Measurements from ENCODE around the gene SUCLG2.
"Not testable (repeated sequence)": the region's sequence is repeated elsewhere in the genome, so short reads cannot be mapped to it uniquely, and the experiment has no call there.

SUCLG2 gene

DNA sequence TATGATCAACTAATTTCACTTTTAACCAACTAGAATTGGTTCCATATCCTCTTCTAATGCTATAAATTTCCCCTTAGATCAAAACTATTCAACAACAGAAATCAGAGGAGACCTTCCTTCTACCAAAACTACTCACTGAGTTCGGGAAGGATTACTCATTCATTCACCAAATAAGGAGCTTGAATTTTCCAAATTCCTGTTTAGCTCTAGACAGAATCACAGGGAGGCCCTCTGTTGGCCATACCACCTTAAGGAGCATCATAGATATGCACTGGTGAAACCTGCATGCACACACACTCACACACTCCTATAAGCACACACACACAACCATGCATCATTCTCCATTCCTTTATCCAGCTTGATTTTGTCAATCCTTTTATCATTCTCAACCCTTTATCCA lies 49.0 kb downstream of the SUCLG2 start:
- peak; percentile 77 for DNase-seq

DNA sequence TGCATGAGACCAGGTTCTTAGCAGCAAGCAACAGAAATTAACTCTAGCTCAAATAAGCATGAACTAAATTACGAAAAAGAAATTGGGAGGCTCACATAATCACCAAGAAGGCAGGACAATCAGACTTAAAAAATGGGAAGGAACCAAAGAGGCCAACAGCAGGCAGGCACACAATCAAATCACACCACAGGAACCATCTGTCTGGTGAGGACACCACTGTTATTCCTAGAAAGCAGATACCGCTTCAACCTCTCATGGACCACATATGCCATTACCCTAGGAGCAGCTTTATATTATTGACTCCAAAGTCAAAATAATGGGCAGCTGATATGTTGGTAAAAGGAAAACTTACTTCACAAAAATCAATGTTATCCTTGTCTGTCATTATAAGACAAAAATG lies 51.6 kb downstream of the SUCLG2 start:
- no peak for DNase-seq

DNA sequence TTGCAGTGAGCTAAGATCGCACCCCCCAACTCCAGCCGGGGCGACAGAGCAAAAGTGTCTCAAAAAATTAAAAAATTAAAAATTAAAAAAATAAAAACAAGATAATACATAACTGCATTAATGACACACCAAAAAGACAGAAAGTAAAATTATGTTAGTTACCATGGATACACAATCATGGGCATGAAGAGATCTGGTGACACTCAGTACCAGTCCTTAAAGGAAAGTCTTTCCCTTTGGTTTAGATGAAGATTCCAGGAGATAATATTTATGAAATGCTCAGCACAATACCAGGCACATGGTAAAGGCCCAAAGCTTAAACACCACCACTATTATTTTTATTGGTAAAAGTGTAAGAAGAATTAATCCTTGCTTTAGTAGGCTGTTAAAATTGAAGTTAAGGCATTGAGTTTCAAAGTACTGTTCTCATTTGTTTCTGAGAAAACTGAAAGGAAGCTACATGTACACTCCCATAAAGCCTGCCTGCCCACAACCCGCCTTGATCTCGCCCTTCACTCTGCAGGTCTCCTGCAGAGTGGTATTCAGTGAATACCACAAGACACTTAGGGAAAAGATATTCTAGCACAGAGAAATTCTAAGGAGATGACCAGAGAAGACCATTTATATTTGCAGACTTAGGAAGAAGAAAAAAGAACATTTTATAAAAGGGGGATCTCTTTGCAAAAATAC lies 52.3 kb downstream of the SUCLG2 start:
- no peak for DNase-seq

DNA sequence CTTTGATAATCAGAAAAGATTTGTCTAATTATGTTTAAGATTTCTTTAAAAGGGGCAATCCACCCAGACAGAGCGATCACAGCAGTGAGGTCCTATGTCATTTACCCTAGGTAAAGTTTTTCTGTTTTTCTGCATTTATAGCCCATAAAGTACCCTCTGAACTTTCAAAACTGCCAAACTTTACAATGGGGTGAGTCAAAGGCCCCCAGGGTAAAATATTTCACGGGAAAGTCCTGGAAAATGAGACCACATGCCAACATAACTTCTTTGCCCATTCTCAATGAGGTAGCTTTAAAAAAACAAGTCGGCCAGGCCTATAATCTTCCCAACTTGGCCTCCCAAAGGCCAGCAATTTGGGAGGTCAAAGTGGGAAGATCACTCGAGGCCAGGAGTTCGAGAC lies 53.0 kb downstream of the SUCLG2 start:
- peak; percentile 70 for DNase-seq

DNA sequence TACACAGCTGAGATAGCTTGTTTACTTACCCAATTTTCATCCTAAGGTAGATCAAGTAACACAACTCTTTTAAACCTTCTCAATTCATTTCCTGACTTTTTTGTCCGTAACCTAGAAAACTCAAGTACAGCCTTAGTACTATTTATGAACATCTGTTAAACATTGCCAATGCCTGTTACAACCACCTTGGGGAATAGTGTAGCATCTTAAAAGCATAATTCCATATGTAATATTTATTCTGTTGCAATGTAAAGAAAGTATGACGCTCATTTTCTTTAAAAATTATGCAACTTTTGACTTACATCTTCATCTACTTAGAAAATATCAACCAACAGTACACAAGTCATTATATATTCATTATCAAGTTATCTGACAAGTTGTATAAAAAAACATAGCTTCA lies 54.6 kb downstream of the SUCLG2 start:
- no peak for DNase-seq

DNA sequence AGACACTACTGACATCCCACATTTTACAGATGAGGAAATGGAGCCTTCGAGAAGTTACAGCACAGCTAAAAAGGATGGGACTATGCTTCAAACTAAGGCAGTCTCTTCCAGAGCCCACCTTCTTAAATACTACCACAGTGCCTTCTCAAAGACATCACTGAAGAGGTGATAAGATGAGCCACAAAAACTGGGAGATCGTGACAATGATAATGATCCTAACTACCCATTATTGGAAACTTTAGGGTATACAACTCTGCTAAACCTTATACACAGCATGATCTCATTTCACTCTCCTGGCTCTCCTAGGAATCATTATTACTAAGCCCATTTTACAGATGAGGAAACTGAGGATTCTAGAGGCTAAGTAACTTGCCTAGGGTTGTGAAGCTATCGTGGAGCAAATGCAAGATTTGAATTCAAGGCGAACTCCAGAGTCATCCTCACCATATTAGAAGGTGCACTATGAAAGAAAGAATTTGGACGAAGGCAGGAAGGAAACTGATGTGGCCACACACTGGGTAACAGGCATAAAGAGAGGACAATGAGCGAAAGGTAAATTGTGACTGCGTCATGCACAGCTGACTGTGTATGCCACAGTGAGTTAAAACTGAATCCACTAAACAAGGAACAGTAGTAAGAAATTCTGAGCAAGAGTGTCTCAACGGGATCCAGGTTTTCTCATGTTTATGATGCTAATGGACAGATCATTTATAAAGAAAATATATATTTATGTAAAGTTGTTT lies 55.4 kb downstream of the SUCLG2 start:
- DNase-seq, result no peak

DNA sequence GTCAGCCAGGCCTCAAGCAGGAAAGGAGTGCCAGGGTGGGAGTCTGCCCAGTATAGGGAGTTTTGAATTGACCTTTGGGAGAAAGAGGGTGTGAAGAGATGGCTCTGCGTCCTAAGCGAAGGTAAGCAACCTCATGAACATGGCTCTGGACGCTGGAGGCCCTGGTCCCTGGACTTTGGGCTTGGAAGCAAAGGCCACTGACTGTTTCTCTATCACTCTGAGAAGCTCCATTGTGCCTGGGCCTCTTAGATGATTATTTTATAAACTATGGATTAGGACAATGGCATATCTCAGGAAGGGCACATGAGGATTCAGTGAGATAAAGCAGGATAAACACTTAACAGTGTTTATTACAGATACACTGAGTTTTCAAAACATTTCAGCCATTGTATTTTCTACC lies 59.0 kb downstream of the SUCLG2 start:
- no peak for DNase-seq

DNA sequence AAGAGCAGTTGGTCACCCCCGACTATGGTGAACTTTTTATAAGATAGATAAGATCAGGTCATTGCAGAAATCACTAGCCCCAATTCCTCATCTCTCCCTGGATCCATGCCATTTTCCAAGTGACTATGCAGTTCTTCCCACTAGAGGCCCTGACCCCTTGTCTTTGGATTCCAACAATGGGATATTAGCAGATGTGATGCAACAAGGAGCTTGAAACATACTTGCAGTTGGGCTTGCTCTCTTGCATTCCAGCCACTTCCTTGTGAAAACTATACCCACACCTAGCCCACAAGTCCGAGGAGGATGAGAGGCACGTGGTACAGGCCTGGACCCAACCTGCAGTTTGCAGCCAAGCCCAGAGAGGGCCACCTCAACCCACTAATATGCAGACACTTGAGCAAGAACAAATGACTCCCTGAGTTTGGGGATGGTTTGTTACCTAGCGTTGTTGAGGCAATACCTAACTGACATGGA lies 60.6 kb downstream of the SUCLG2 start:
- peak; percentile 83 for DNase-seq

DNA sequence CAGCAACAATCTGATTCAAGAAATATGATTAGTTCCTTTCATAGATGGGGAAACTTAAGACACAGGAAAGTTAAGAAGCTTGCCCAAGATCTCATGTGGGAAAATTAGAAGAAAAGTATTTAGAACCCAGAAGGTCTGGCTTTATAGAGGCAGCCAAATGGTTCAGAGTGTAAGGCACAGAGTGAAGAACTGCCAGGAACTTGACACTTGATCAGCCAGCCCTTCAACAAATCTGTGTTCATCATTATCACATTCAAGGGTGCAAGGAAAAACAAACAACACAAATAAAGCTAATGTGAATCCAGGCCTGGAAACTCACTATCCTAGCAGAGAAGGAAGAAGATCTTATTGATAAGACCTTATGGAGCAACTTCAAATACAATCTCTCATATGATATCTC lies 62.4 kb downstream of the SUCLG2 start:
- DNase-seq, result no peak

DNA sequence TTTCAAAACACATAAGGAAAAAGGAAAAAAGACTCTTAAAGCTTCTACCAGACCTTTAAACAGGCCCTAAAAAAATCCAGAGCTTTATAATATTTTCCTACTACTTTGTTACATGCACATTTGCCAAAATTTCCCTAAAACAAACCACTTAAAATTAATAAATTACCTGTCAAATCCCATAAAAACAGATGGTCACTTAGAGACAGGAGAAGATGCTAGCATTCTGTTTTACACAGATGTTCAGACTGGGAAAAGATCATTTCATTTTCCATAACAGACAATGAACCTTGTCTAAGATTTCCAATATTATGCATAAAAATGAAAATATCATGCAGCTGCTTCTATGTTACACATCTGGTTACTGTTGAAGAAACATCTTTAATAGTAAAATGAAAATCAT lies 66.6 kb downstream of the SUCLG2 start:
- no peak for DNase-seq

DNA sequence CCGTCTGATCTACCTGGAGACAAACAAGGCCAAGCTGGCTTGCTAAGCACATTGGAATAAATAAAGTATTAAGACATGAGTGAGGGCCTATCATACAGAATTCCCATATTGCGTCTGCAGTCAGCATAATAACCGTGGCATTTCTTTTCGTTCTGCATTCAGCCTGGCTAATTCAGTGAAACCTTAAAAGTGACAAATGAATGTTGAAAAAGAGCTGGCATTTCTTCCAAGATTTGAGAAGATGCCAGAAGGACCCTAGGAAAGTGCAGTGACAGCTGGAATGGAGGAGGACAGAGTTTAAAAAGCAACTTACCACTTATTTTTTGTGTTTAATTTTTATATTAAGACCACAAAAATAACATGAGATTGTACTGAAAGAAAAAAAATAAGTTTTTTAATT lies 67.1 kb downstream of the SUCLG2 start:
- DNase-seq, result no peak

DNA sequence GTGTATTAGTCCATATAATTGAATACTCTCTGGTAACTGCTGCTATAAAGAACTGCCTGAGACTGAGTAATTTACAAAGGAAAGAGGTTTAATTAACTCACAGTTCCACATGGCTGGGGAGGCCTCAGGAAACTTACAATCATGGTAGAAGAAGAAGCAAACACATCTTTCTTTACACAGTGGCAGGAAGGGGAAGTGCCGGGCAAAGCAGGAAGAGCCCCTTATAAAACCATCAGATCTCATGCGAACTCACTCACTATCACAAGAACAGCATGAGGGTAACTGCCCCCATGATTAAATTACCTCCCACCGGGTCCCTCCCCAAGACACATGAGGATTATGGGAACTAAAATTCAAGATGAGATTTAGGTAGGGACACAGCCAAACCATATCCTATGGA lies 69.8 kb downstream of the SUCLG2 start:
- not testable (repeated sequence) for DNase-seq

DNA sequence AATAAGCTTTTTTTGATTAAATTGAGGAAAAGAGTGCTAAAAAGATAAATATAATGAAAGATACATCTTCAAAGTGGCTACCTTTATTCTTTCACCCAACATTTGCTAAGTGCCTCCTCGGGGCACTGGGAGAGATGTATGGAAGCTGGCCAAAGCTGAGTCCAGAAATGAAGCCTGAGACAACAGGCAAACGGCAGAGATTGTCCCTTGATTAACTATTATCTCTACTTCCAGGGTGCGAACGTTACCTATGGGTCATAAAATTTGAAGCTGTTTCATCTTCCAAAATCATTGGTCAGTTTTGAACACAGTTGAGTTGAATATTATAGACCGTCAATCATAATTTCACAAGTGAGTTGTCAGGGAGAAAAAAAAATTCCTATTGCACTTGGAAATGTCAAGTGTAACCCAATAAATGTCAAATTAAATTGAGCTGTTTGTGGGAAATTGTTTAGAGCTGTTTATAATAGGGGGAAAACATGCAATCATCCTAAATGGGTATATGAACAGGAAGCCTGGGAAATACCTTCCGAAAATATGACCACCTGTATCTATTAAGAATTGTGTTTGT lies 73.9 kb downstream of the SUCLG2 start:
- DNase-seq, result no peak

DNA sequence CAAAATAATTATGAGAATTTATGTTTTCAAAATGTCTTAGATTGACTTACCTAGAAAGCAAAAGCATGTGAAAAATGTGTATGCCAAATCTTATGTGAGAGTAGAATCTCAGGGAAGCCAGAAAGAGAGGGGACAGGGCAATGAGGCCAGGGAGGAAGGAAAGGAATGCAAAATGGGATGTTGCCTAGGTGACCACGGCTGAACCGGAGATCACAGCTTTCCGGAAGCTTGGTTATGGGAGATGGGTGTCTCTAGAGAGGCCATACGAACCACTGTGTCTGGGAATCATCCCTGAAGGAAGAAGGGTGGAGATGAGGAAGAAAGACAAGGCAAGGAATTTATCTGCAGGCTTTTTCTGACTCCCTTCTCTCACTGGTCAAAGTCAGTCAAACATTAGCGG lies 76.0 kb downstream of the SUCLG2 start:
- no peak for DNase-seq

DNA sequence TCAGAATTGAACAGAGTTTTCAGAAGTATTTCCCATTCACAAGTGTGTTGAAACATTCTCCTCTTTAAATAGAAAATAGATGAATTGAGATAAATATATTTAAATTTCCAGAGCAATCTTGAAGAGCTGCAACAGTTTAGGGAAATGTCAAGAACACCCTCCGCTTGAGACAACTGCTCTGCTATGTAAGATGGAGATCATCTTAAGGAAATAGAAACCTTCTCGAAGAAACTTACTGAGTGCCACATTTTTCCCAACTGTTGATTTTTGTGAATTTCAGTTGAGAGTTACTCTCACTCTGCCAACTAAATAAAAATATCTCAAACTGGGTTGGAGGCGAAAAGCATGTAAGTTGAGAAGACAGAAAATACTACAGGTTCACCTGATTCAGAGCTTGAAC lies 78.0 kb downstream of the SUCLG2 start:
- no peak for DNase-seq

DNA sequence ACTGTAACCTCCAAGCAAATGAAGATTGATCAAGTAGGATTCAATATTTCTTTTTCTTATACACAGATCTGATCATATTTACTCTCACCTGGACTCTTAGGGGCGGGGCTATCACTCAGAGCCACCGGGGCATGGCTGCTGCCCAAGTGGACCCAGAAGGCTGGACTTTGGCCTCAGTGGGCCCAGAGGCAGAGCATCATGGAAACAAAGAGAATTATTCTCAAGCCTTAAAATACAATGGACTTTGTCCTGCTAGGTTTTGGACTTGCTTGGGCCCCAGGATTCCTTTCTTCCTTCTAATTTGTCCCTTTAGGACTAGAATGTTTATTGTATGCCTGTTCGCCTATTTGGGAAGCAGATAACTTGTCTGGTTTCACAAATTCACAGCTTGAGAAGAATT lies 85.1 kb downstream of the SUCLG2 start:
- DNase-seq, result no peak

DNA sequence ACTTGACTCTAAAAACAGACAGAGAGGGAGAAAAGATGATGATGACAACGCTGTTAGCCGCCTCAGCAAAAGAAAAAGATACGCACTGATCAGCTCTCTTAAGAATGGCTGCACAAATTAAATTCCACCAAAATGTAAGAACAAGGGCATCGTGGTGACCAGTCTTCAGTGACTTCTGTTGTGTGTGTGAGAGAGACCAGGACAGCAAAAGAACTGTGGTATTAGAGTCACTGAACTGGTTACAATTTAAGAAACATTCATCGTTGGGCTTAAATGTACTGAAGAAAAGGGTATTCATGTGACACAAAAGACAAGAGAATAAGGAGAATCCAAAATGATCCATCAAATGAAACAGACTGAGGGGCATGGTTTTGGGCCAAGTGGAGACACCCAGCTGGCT lies 86.5 kb downstream of the SUCLG2 start:
- DNase-seq, result no peak

DNA sequence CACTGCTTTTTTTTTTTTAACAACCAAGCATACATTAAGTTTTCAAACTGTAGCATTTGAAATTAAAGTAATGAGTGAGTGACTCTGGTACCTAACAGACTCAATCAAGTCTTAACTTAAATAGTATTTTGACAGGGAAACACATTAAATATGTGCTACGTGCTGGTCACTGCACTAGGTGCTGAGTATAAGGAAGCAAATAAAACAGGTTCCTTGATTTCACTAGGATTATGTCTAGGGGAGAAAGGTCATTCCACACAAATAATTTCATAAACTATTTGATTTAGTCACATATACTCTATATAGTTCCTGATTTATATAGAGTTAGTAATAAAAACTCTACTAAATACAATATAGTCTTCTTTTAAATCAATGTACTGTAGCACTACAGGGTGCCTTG lies 89.4 kb downstream of the SUCLG2 start:
- DNase-seq, result no peak

DNA sequence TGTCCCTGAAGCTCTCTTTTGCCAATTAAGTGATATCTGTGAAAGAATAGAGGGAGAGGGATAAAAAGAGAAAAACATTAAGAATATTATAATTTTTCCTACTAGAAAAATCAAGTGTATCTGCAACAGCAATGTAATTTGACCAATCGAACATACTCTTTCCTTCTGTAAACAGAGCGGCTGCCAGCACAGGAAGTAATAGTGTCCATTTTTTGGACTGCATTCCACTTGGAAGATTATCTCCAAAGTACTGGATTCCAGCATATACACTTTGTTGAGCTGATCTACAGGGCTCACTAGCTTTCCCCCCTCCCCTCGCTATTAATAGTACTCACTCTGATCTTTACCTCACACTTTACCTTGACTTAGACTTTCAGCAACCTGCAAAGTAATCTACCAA lies 90.4 kb downstream of the SUCLG2 start:
- DNase-seq, result no peak

DNA sequence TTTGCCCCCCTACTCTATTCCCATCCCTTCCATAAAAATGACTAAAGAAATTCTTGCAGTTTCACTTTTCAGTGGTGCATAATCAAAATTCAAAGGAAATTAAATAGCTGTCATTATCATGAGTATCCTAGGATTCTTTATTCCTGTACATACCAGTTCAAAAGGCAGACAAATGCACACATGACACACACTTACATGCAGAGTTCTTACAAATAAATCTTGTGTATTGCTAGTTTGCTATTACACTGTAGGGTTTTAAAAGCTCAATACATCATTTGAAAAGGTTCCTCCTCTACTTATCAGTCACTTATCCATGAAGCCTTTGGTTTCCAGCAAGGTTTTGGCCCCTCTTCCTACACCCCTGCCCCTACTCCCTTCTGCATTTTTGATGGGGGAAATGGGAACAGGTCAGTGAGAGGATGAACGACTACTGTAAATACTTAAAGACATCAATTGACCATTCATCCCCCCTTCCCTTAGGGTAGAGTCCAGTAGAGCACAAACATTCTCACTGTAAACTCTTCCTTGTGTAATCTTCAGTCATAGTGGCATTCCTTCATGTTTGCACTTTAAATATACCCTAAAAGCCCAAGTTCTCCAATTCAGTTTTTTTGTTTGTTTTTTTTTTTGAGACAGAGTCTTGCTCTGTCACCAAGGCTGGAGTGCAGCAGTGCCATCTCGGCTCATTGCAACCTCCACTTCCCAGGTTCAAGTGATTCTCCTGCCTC lies 92.6 kb downstream of the SUCLG2 start:
- no peak for DNase-seq

DNA sequence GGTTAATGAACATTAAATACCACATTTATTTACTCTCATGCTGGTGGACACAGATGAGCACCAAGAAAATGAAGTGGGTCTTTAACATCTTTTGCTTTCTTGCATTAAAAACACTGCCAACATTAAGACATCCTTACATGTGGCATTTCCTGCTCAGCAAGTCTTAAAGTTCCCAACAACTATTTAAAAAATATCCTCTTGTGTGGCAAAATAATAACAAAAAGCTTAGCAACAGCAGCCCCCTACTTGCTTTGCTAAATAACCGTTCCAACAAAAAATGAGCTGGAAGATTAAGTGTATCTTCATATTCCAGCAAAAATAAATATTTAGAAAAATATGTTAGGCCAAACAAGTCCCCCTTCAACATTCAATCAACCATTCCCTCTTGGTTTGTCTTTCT lies 93.1 kb downstream of the SUCLG2 start:
- no peak for DNase-seq

DNA sequence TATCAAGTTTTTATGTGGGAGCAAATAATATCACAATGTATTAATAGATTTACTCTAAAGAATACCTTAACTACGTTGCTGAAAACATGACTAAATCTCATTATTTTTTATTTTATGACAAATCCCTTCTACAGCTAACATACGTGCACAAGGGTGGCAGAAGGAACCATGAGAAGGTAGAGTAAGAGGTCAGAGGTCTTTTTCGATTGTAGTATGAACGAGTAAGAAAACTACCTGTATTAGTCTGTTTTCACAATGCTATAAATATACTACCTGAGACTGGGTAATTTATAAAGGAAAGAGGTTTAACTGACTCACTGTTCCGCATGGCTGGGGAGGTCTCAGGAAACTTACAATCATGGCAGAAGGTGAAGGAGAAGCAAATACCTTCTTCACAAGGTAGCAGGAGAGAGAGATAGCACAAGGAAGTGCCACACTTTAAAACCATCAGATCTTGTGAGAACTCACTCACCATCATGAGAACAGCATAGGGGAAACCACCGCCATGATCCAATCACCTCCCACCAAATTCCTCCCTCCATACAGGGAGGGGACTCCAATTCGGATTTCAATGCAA lies 95.3 kb downstream of the SUCLG2 start:
- no peak for DNase-seq

DNA sequence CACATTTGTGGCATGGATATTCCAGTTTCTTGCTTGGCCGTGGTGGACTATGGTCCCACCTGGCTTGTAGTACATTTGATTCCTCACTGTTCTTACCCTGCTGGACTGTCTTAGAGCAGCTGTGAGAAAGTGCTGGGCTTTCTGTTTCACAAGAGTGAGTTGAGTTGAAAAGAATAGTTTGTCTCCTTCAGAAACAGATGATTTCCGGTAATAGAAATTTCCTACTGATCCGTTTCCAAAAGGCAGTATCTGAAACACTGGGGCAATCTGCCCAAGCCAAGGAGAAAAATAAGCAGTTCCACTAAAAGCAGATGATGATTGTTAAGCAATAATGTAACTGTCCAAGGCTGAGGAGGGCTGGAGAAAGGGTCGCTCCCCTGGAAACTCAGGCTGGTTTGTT lies 96.0 kb downstream of the SUCLG2 start:
- no peak for DNase-seq

Data from EL (cell line).